ENCODE measurements around the gene BCAN. TPM values are rescaled to one million over a fixed set of nuclear protein-coding genes. Genes with fewer than 3 reads are reported as not detected.

Gene BCAN
- total and polyA plus RNA-seq, 2 experiments from 2014 or later, result 2.3 to 5.5 TPM

DNA sequence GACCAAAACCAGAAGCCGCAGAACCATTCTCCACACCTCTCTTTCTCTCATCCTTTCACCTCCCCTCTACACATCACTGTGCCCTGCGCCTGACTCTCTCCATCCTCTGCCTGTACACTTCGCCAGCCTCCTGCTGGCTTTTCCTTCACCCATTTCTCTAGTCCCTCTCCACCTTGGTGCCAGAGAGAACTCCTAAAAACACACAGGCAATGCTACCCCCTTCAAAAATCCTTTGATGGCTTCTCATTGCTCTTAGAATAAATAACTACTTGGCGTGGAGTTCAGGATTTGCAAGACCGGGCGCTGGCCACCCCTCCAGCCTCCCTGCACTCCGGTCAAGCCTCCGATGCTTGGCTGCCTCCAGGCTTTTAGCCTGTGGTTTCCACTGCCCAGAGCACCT, 54.8 kb downstream of the BCAN start (continued):
- TF ChIP-seq REST (IDR thresholded peaks at IDR 0.05; ENCODE audit: unreplicated experiment), result no peak
- no peak for TF ChIP-seq EZH2 (IDR thresholded peaks at IDR 0.05; ENCODE audit: low read depth, unreplicated experiment)
- TF ChIP-seq STAT1 (IDR thresholded peaks at IDR 0.05; ENCODE audit: unreplicated experiment), result no peak
- TF ChIP-seq EZH2phosphoT487 (IDR thresholded peaks at IDR 0.05; ENCODE audit: unreplicated experiment), result no peak
- TF ChIP-seq, protein P1, sequence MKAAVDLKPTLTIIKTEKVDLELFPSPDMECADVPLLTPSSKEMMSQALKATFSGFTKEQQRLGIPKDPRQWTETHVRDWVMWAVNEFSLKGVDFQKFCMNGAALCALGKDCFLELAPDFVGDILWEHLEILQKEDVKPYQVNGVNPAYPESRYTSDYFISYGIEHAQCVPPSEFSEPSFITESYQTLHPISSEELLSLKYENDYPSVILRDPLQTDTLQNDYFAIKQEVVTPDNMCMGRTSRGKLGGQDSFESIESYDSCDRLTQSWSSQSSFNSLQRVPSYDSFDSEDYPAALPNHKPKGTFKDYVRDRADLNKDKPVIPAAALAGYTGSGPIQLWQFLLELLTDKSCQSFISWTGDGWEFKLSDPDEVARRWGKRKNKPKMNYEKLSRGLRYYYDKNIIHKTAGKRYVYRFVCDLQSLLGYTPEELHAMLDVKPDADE (IDR thresholded peaks at IDR 0.05), result no peak
- TF ChIP-seq, protein P2, sequence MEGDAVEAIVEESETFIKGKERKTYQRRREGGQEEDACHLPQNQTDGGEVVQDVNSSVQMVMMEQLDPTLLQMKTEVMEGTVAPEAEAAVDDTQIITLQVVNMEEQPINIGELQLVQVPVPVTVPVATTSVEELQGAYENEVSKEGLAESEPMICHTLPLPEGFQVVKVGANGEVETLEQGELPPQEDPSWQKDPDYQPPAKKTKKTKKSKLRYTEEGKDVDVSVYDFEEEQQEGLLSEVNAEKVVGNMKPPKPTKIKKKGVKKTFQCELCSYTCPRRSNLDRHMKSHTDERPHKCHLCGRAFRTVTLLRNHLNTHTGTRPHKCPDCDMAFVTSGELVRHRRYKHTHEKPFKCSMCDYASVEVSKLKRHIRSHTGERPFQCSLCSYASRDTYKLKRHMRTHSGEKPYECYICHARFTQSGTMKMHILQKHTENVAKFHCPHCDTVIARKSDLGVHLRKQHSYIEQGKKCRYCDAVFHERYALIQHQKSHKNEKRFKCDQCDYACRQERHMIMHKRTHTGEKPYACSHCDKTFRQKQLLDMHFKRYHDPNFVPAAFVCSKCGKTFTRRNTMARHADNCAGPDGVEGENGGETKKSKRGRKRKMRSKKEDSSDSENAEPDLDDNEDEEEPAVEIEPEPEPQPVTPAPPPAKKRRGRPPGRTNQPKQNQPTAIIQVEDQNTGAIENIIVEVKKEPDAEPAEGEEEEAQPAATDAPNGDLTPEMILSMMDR (conservative IDR thresholded peaks at IDR 0.05; ENCODE audit: low read depth in 2 of 2), result no peak
- no peak for TF ChIP-seq ZNF114 (CRISPR knock-in tag; IDR thresholded peaks at IDR 0.05)
- no peak for TF ChIP-seq JUNB (IDR thresholded peaks at IDR 0.05; ENCODE audit: unreplicated experiment)
- no peak for TF ChIP-seq ZNF331 (CRISPR knock-in tag; IDR thresholded peaks at IDR 0.05; ENCODE audit: low read depth)
- no peak for TF ChIP-seq NANOG (IDR thresholded peaks at IDR 0.05; ENCODE audit: borderline replicate concordance)
- TF ChIP-seq CREB1 (CRISPR knock-in tag; IDR thresholded peaks at IDR 0.05; ENCODE audit: low read depth), result no peak
- TF ChIP-seq POLR2AphosphoS5 (IDR thresholded peaks at IDR 0.05; ENCODE audit: low read depth), result no peak

DNA sequence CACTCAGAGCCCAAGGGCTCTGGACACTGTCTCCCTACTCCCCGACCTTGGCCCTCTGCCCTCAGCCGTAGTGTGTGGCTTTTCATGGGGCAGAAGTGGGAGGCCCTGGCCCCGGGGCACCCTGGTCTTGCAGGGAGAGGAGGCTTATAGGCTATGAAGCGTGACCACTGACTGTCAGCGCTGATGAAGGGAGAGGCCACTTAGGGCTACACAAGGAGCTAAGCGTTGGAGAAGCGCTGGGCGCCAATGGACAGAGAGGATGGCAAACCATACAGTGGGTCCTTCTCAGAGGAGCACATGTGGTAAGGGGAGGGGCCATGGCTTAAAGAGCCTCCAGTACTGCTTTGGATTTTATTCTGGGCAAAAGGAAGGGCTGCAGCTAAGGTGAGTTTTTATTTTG, 55.6 kb downstream of the BCAN start:
- no peak overlapping the region for H2AFZ ChIP-seq
- H4K20me1 ChIP-seq (replicated peaks; ENCODE audit: insufficient read depth), result no peaks in the 10 kb centered on the region; the same call in 1 of the 2 replicates
- H3K27ac ChIP-seq (ENCODE audit: low read depth), result no peak overlapping the region
- Mint-ChIP-seq H3K9me3 (no peaks in the 10 kb centered on the region; the same call in 1 of the 3 replicates), H3K36me3 (ENCODE audit: low read depth) (peaks cover 42% of the 10 kb centered on the region), H3K4me3 (no peak overlapping the region), H3K27me3 (ENCODE audit: insufficient read depth, low read depth, poor library complexity) (peaks cover 18% of the 10 kb centered on the region), H3K27ac (no peak overlapping the region), H3K4me1 (peaks cover 33% of the 10 kb centered on the region)
- no peaks in the 10 kb centered on the region for H3K9me2 ChIP-seq (ENCODE audit: insufficient read depth)
- no peaks in the 10 kb centered on the region; the same call in 1 of the 2 replicates for H3K79me2 ChIP-seq (replicated peaks; ENCODE audit: insufficient read depth)
- no peak overlapping the region for H3K4me2 ChIP-seq
- H3K27me3 ChIP-seq (ENCODE audit: insufficient read depth), result no peaks in the 10 kb centered on the region
- H3K4me1 ChIP-seq (ENCODE audit: insufficient read depth), result peaks cover 21% of the 10 kb centered on the region
- ATAC-seq (no peak), DNase-seq (ENCODE audit: low spot score) (no peak)
- H3F3A ChIP-seq (replicated peaks; ENCODE audit: low read depth), result peaks cover 18% of the 10 kb centered on the region
- H3K36me3 ChIP-seq (ENCODE audit: insufficient read depth), result no peaks in the 10 kb centered on the region; the same call in 1 of the 2 replicates
- no peak overlapping the region for H3K4me3 ChIP-seq
- TF ChIP-seq REST (IDR thresholded peaks at IDR 0.05; ENCODE audit: unreplicated experiment) (no peak), ZNF331 (CRISPR knock-in tag; IDR thresholded peaks at IDR 0.05; ENCODE audit: low read depth) (no peak), EZH2 (IDR thresholded peaks at IDR 0.05; ENCODE audit: low read depth, unreplicated experiment) (no peak), CREB1 (CRISPR knock-in tag; IDR thresholded peaks at IDR 0.05; ENCODE audit: low read depth) (no peak), STAT1 (IDR thresholded peaks at IDR 0.05; ENCODE audit: unreplicated experiment) (no peak), JUNB (IDR thresholded peaks at IDR 0.05; ENCODE audit: unreplicated experiment) (no peak), ZNF114 (CRISPR knock-in tag; IDR thresholded peaks at IDR 0.05) (no peak), POLR2AphosphoS5 (IDR thresholded peaks at IDR 0.05; ENCODE audit: low read depth) (no peak)

All from GM23338 (cell line).